Parathyroid adenoma (tissue), 2 donors: ENCODE data around the gene KRT15.

ENCODE experiments used
- H2AFZ ChIP-seq: fragments of 300-600 bp; sonication (generic); one replicate; pipeline ENCODE4 v1.7.0; 2017; ENCODE audit warnings: antibody characterized with exemption, mild to moderate bottlenecking
- H3K27ac ChIP-seq: fragments of 300-600 bp; sonication (generic); one replicate; pipeline ENCODE4 v1.7.0; 2017
- H3K27me3 ChIP-seq: fragments of 300-600 bp; sonication (generic); one replicate; pipeline ENCODE4 v1.7.0; 2017; ENCODE audit warnings: low read length; ENCODE audit not compliant: control insufficient read depth, insufficient read depth
- H3K36me3 ChIP-seq: fragments of 300-600 bp; sonication (generic); one replicate; pipeline ENCODE4 v1.7.0; 2017; ENCODE audit warnings: low read length; ENCODE audit not compliant: control insufficient read depth, insufficient read depth
- H3K4me1 ChIP-seq: fragments of 300-600 bp; sonication (generic); one replicate; pipeline ENCODE4 v1.7.0; 2017; ENCODE audit warnings: control low read depth
- H3K4me2 ChIP-seq: fragments of 300-600 bp; sonication (generic); one replicate; pipeline ENCODE4 v1.7.0; 2017; ENCODE audit warnings: low read length
- H3K4me3 ChIP-seq: fragments of 300-600 bp; sonication (generic); one replicate; pipeline ENCODE4 v1.7.0; 2017; ENCODE audit warnings: low read depth, low read length
- H3K79me2 ChIP-seq: fragments of 300-600 bp; sonication (generic); one replicate; pipeline ENCODE4 v1.7.0; 2017; ENCODE audit warnings: control low read depth
- H3K9ac ChIP-seq: fragments of 300-600 bp; sonication (generic); one replicate; pipeline ENCODE4 v1.7.0; 2017; ENCODE audit warnings: mild to moderate bottlenecking
- H3K9me3 ChIP-seq: fragments of 300-600 bp; sonication (generic); one replicate; pipeline ENCODE4 v1.7.0; 2017; ENCODE audit warnings: low read length; ENCODE audit not compliant: control insufficient read depth
- TF ChIP-seq, protein P1 (sequence below): fragments of 300-600 bp; sonication (generic); IDR thresholded peaks from one replicate; pipeline ENCODE4 v1.7.0; 2017; ENCODE audit warnings: antibody characterized with exemption, mild to moderate bottlenecking
- donor health status: primary hyperparathyroidism.

Gene KRT15

DNA sequence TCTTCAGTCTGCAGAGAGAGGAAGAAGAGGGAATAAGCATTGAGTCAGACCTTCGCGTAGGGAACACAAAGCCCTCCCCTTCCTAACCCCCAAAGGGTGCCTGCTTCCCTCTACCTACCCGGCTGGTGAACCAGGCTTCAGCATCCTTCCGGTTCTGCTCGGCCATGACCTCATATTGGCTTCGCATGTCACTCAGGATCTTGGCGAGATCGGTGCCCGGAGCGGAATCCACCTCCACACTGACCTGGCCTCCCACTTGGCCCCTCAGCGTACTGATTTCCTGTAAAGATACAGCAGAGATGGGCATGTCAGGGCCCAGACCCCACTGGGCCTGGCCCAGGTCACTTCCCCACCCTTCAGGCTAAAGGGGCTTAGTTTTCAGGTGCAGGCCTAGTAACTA lies 5.6 kb upstream of the KRT15 start:
- TF ChIP-seq, protein P1, sequence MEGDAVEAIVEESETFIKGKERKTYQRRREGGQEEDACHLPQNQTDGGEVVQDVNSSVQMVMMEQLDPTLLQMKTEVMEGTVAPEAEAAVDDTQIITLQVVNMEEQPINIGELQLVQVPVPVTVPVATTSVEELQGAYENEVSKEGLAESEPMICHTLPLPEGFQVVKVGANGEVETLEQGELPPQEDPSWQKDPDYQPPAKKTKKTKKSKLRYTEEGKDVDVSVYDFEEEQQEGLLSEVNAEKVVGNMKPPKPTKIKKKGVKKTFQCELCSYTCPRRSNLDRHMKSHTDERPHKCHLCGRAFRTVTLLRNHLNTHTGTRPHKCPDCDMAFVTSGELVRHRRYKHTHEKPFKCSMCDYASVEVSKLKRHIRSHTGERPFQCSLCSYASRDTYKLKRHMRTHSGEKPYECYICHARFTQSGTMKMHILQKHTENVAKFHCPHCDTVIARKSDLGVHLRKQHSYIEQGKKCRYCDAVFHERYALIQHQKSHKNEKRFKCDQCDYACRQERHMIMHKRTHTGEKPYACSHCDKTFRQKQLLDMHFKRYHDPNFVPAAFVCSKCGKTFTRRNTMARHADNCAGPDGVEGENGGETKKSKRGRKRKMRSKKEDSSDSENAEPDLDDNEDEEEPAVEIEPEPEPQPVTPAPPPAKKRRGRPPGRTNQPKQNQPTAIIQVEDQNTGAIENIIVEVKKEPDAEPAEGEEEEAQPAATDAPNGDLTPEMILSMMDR, result no peak
- no peaks in the 10 kb centered on the region for H3K79me2 ChIP-seq
- H3K27me3 ChIP-seq, result no peaks in the 10 kb centered on the region
- H3K36me3 ChIP-seq, result no peaks in the 10 kb centered on the region
- no peak overlapping the region for H3K9ac ChIP-seq
- no peak overlapping the region for H3K4me2 ChIP-seq
- H3K9me3 ChIP-seq, result no peaks in the 10 kb centered on the region
- no peak overlapping the region for H3K4me3 ChIP-seq
- peaks cover 10% of the 10 kb centered on the region for H3K4me1 ChIP-seq
- no peak overlapping the region for H3K27ac ChIP-seq
- no peak overlapping the region for H2AFZ ChIP-seq

DNA sequence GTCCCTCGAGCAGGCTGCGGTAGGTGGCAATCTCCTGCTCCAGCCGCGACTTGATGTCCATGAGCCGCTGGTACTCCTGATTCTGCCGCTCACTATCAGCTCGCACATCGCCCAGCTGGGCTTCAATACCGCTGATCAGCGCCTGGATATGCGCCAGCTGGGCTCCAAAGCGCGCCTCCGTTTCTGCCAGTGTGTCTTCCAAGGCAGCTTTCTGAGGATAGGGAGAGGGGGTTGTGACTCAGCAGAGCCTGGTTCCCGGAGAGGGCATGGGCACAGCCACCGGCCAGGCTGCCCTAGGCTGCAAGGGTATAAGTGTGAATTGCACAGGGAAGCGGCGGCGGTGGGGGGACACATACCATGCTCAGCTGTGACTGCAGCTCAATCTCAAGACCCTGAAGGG lies 5.1 kb upstream of the KRT15 start:
- H3K4me3 ChIP-seq, result no peak overlapping the region

DNA sequence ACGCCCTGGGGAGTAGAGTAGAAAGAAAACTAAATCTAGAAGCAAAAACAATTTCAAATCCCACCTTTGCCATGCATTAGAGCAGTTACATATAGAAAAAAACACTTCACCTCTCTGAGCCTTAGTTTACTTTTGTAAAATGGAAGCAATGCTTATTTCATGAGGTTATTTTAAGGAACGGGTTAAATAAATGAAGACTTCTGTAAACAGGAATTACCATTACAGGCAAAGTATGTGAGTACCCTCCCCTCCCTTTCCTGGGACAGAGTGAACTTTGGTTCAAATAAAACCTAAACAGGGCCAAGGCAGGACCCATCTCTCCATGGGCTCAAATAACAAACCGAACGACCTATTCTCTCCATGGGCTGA lies 4.5 kb upstream of the KRT15 start:
- peaks cover 5% of the 10 kb centered on the region for H3K4me1 ChIP-seq

More for the DNA sequence above, 5.1 kb upstream of the KRT15 start:
- Histone ChIP-seq H3K36me3 (no peaks in the 10 kb centered on the region), H3K27me3 (no peaks in the 10 kb centered on the region), H3K4me2 (no peak overlapping the region), H2AFZ (no peak overlapping the region), H3K27ac (no peak overlapping the region), H3K9me3 (no peaks in the 10 kb centered on the region), H3K9ac (no peak overlapping the region), H3K4me1 (peaks cover 7% of the 10 kb centered on the region), H3K79me2 (no peaks in the 10 kb centered on the region)
- TF ChIP-seq, protein P1, result no peak

DNA sequence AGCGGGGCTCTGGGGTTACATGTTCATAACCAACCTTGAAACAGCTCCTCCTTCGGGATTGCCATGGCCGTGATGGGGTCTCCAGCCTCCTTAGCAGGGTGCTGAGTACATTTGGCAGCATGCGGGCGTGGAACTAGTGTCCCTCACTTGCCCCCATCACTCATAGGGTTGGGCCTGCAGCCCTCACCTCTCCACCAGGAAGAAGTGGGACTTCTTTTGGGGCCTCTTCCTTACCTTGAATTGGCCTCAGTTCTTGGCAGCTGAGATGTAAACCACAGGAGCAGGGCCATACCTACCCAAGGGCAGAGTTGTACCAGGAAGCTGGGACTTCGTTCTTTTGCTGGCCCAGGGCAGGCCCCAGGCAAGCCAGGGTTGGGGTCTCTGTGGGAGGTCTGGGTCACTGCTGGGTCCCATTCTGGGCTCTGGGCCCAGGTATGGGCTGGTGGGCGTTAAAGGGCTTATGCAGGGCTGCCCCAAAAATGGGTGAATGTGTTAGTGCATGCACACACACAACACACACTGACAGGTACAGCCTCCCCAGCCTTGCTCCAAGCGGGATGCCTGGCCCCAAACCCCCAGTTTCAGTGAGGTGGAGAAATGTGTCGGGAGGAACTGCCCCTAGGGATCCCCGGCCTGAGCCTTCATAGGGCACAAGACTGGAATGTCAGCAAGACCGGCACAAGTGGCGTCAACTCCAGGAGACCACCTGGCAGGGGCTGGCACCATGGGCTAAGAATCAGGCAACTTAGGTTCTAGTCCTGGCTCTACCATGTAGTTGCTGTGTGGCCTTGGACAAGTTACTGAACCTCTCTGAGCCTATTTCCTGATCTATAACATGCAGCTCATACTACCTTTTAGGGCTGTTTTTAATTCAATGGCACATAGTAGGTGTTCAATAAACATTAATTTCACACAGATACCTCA lies 3.9 kb upstream of the KRT15 start:
- H2AFZ ChIP-seq, result no peak overlapping the region
- no peak overlapping the region for H3K4me2 ChIP-seq
- H3K27me3 ChIP-seq, result no peaks in the 10 kb centered on the region
- TF ChIP-seq, protein P1, result no peak
- no peaks in the 10 kb centered on the region for H3K79me2 ChIP-seq
- peaks cover 6% of the 10 kb centered on the region for H3K4me1 ChIP-seq
- H3K4me3 ChIP-seq, result no peak overlapping the region
- H3K27ac ChIP-seq, result no peak overlapping the region
- H3K36me3 ChIP-seq, result no peaks in the 10 kb centered on the region
- no peaks in the 10 kb centered on the region for H3K9me3 ChIP-seq
- no peak overlapping the region for H3K9ac ChIP-seq

More for the DNA sequence above, 4.5 kb upstream of the KRT15 start:
- H3K9ac ChIP-seq, result no peak overlapping the region
- no peaks in the 10 kb centered on the region for H3K36me3 ChIP-seq
- no peak overlapping the region for H3K27ac ChIP-seq
- no peak overlapping the region for H2AFZ ChIP-seq
- H3K9me3 ChIP-seq, result no peaks in the 10 kb centered on the region
- no peak overlapping the region for H3K4me3 ChIP-seq
- TF ChIP-seq, protein P1, result no peak
- no peaks in the 10 kb centered on the region for H3K79me2 ChIP-seq
- no peaks in the 10 kb centered on the region for H3K27me3 ChIP-seq
- no peak overlapping the region for H3K4me2 ChIP-seq
